ENCODE results near the gene SEMA5B.

Gene SEMA5B

GRCh38 chr3:123054109-123054778, 26.7 kb upstream of the SEMA5B start:
- DNase-seq, result no peak

GRCh38 chr3:123053107-123053506, 25.5 kb upstream of the SEMA5B start:
- DNase-seq, result no peak

- no peak for DNase-seq
Observed at GRCh38 chr3:123050666-123051065, 23.1 kb upstream of the SEMA5B start.

- no peak for DNase-seq
Observed at GRCh38 chr3:123048480-123049237, 21.1 kb upstream of the SEMA5B start.

- DNase-seq, result no peak
Observed at GRCh38 chr3:123047062-123047319, 19.4 kb upstream of the SEMA5B start.

- DNase-seq, result no peak
Observed at GRCh38 chr3:123046262-123047061, 18.9 kb upstream of the SEMA5B start.

GRCh38 chr3:123044981-123045763, 17.6 kb upstream of the SEMA5B start:
- no peak for DNase-seq

GRCh38 chr3:123042413-123042812, 14.8 kb upstream of the SEMA5B start:
- DNase-seq, result no peak

GRCh38 chr3:123039178-123039577, 11.6 kb upstream of the SEMA5B start:
- DNase-seq, result no peak

- DNase-seq, result no peak
Observed at GRCh38 chr3:123038751-123039150, 11.2 kb upstream of the SEMA5B start.

GRCh38 chr3:123037015-123037375, 9.4 kb upstream of the SEMA5B start:
- no peak for DNase-seq

GRCh38 chr3:123036352-123037014, 8.9 kb upstream of the SEMA5B start:
- DNase-seq, result no peak

- no peak for DNase-seq
Observed at GRCh38 chr3:123034996-123035395, 7.4 kb upstream of the SEMA5B start.

GRCh38 chr3:123034120-123034519, 6.6 kb upstream of the SEMA5B start:
- no peak for DNase-seq

- no peak for DNase-seq
Observed at GRCh38 chr3:123032057-123032456, 4.5 kb upstream of the SEMA5B start.

- DNase-seq, result no peak
Observed at GRCh38 chr3:123031051-123031450, 3.5 kb upstream of the SEMA5B start.

- no peak for DNase-seq
Observed at GRCh38 chr3:123028233-123028828, 768 bp upstream of the SEMA5B start.

- no peak for DNase-seq
Observed at GRCh38 chr3:123026565-123027291, 835 bp downstream of the SEMA5B start.

GRCh38 chr3:123025642-123026521, 1.7 kb downstream of the SEMA5B start:
- DNase-seq, result no peak

GRCh38 chr3:123024056-123024455, 3.5 kb downstream of the SEMA5B start:
- DNase-seq, result no peak

Data from NCI-H774 (cell line).